Esophagus (tissue), 2 donors: Measurements from ENCODE around the gene CDC42BPA. TPM values are rescaled to one million over a fixed set of nuclear protein-coding genes. Genes with fewer than 3 reads are reported as not detected.
A peak's percentile ranks its signal among the peaks of the same experiment; 100 is the strongest.

Experiments used
- H3K27ac ChIP-seq, 2 donors: one replicate each; pipeline ENCODE4 v1.5.1; 2013; ENCODE audit warnings: low read depth in 2 of 2, mild to moderate bottlenecking in 2 of 2, inconsistent platforms in 1 of 2, low read length in 1 of 2, moderate library complexity in 1 of 2
- H3K27me3 ChIP-seq, 2 donors: one replicate each; pipeline ENCODE4 v1.6.1; 2013; ENCODE audit warnings: low read length in 2 of 2, control low read depth in 1 of 2, mild to moderate bottlenecking in 1 of 2; ENCODE audit not compliant: insufficient read depth in 2 of 2, control insufficient read depth in 1 of 2
- H3K36me3 ChIP-seq, 2 donors: one replicate each; pipeline ENCODE4 v1.6.1; 2013; ENCODE audit warnings: low read length in 1 of 2; ENCODE audit not compliant: control insufficient read depth in 2 of 2, insufficient read depth in 2 of 2
- H3K4me1 ChIP-seq, 2 donors: one replicate each; pipeline ENCODE4 v1.6.1; 2013; ENCODE audit warnings: low read length in 1 of 2; ENCODE audit not compliant: control insufficient read depth in 2 of 2, insufficient read depth in 2 of 2
- H3K4me3 ChIP-seq, 2 donors: one replicate each; pipeline ENCODE4 v1.5.1; 2013; ENCODE audit warnings: low read length in 2 of 2, mild to moderate bottlenecking in 2 of 2, low read depth in 1 of 2, moderate library complexity in 1 of 2
- H3K9me3 ChIP-seq, 2 donors: one replicate each; pipeline ENCODE4 v1.6.1; 2013; ENCODE audit warnings: mild to moderate bottlenecking in 2 of 2, low read depth in 1 of 2, low read length in 1 of 2, moderate library complexity in 1 of 2; ENCODE audit not compliant: control insufficient read depth in 2 of 2, insufficient read depth in 1 of 2
- WGBS, 2 donors: extraction: QIAGEN DNeasy Blood & Tissue Kit; methylation state at CpG; one replicate each; pipeline ENCODE4 v1.1.7; 2013; 5-methylcytosine and 5-hydroxymethylcytosine counted together
- polyA plus RNA-seq, 2 donors: library from polyadenylated mRNA; stranded (reverse); fragments of 200-250 nt; gene quantifications; one replicate each; pipeline ENCODE4 v1.2.3, GENCODE V29; 2013
- donor health status: healthy with polysubstance abuse.
- donor health status: Bipolar disorder and iron deficiency.

Gene CDC42BPA
- polyA plus RNA-seq, 2 donors, result 2.5 to 3.6 TPM

DNA sequence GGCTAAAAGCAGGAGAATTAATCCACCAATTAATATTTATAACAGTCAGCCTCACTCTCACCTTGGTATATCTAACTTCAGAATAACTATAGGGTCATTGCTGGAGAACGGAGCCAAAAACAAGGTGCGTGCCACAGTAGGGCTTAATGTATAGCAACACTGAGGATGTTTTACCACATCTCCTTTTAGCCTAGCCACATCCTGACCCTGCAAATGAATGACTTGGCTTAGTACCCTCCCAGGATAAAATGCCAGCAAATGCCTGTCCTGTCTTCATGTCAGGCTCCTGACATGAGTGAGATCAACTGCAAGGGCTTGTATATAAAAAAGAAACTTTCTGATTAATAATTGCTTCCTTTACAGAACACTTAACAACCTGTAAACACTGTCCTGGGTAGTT is 2.7 kb upstream of the CDC42BPA start:
- WGBS, 2 donors, result 79 to 90% methylated on average over 2 of the region's 2 CpGs
- no peaks in the 10 kb centered on the region for H3K27me3 ChIP-seq

GRCh38 chr1:227320476-227320875 is 2.2 kb upstream of the CDC42BPA start:
- 60 to 85% methylated on average over 4 of the region's 4 CpGs for WGBS, 2 donors
- no peaks in the 10 kb centered on the region for H3K36me3 ChIP-seq
- H3K27me3 ChIP-seq, result no peaks in the 10 kb centered on the region
- no peak overlapping the region for H3K27ac ChIP-seq
- no peak overlapping the region for H3K4me3 ChIP-seq
- H3K9me3 ChIP-seq, result peaks cover 0 to 3% of the 10 kb centered on the region in 2 donors
- no peaks in the 10 kb centered on the region for H3K4me1 ChIP-seq

More for the DNA sequence above, 2.7 kb upstream of the CDC42BPA start:
- Histone ChIP-seq H3K4me3 (no peak overlapping the region), H3K4me1 (no peaks in the 10 kb centered on the region), H3K27ac (no peak overlapping the region), H3K36me3 (no peaks in the 10 kb centered on the region), H3K9me3 (peaks cover 0 to 3% of the 10 kb centered on the region in 2 donors)

DNA sequence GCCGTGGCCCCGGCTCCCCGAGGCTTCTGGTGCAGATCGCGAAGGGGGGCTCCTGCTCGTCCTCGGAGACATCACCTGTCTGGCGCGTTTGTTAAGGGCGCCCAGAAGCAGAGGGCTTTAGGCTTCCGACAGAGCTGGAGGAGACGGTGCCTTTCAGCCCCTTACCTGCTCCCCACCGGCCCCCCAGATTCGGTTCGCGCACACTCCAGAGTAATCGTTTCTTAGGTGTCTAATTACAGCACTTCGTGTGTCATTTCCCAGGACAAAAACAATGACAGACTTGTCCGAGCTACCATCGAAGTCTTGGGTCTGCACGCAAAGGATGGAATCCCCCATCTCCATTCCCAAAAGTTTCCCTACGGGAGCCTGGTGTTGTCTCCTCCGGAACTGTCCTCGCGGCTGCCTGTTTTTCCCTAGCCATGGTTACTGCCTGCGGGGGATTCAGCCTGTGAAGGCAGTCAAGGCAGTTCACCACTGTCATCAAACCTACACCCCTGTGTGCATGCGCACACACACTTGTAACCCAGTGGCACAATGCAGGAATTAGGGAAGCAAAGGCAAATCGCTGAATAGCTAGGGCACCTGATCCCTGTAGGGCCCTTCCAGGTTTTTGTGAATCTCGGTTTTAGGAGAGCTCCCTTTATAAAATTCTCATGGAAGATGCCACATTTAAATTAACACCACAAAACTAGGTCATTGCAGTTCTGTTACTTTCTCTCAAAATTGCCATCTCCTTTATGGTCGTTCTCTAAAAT is 738 bp upstream of the CDC42BPA start:
- Histone ChIP-seq H3K27me3 (no peaks in the 10 kb centered on the region), H3K4me3 (peak overlapping the region; percentile 77 to 89), H3K4me1 (no peaks in the 10 kb centered on the region), H3K27ac (peak overlapping the region; percentile 84 to 85), H3K9me3 (peaks cover 0 to 3% of the 10 kb centered on the region in 2 donors), H3K36me3 (no peaks in the 10 kb centered on the region)
- 8 to 9% methylated on average over 28 to 30 of the region's 30 CpGs for WGBS, 2 donors

DNA sequence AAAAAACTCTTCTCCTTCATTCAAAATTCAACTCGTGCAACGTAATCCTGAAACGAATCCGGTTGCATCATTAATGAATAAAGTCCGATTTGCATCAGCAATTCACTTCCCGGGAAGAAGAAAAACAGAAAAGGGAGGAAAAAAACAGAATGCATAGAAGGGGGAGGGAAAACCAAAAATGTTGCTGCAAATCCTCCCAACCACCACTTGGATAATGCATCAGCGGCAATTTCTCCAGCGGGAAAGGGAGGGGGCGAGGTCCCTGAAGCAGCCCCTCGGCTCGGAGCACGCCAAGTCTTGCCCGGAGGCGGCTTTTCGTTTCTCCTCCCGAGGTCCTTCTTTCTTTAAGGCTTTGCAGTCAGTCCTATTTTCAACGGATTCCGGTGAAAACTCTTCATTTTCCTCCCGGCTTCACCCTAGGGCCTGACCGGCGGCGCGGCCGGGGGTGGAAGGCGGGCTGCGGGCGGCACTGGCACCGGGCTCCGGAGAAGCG is 723 bp downstream of the CDC42BPA start:
- no peaks in the 10 kb centered on the region for H3K27me3 ChIP-seq
- peak overlapping the region; percentile 77 to 89 for H3K4me3 ChIP-seq
- WGBS, 2 donors, result 1 to 3% methylated on average over 30 of the region's 30 CpGs
- peak overlapping the region; percentile 84 to 85 for H3K27ac ChIP-seq
- no peaks in the 10 kb centered on the region for H3K4me1 ChIP-seq
- no peaks in the 10 kb centered on the region for H3K36me3 ChIP-seq
- H3K9me3 ChIP-seq, result no peaks in the 10 kb centered on the region

DNA sequence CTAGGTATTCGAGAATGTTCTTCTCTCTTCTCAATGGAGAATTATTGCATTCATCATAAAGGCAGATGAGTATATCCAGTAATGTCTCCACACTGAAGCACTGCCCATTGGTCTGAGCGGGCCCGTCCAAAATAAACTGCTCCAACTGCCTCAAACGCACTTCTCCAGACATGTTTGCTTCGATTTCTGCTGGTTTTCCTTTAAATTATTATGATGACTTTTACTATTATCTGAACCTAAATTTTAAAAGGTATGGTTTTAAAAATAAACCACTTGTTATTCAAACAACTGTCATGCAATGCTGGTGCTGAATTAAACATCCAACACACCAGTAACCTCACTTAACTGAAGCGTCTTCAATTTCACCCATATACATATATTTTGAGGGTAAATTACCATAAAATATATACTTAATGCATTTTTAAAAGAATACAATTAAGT is 1.3 kb downstream of the CDC42BPA start:
- H3K9me3 ChIP-seq, result no peaks in the 10 kb centered on the region
- no peaks in the 10 kb centered on the region for H3K4me1 ChIP-seq
- no peaks in the 10 kb centered on the region for H3K27me3 ChIP-seq
- H3K27ac ChIP-seq, result no peak overlapping the region
- H3K4me3 ChIP-seq, result peak overlapping the region in 1 of 2 donors; percentile 89
- WGBS, 2 donors, result 19 to 28% methylated on average over 6 of the region's 6 CpGs
- H3K36me3 ChIP-seq, result no peaks in the 10 kb centered on the region

DNA sequence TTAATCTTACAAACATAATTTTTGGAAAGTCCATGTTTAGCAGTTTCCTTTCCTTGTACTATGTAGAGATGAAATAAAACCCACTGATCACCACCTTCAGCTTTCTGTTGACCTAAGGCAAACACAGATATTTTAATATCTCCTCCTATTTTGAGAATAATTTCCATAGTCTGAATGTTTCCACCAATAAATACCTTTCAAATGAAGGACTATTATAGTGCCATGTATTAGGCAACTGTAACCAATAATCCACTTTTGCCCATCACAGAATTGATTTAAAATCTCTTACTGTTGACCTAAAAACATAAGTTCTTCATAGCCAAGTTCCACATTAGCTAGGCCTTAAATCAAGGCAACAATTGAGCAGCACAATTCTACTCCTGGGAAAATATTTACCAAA is 1.8 kb downstream of the CDC42BPA start:
- no peak overlapping the region for H3K27ac ChIP-seq
- H3K4me3 ChIP-seq, result peak overlapping the region in 1 of 2 donors; percentile 89
- no peaks in the 10 kb centered on the region for H3K9me3 ChIP-seq
- no peaks in the 10 kb centered on the region for H3K36me3 ChIP-seq
- no peaks in the 10 kb centered on the region for H3K4me1 ChIP-seq
- no peaks in the 10 kb centered on the region for H3K27me3 ChIP-seq

- Histone ChIP-seq H3K36me3 (no peaks in the 10 kb centered on the region), H3K4me3 (peak overlapping the region in 1 of 2 donors; percentile 89), H3K27me3 (no peaks in the 10 kb centered on the region), H3K4me1 (no peaks in the 10 kb centered on the region), H3K27ac (no peak overlapping the region), H3K9me3 (no peaks in the 10 kb centered on the region)
- WGBS, 2 donors, result 11 to 15% methylated on average over 7 of the region's 7 CpGs
Observed at GRCh38 chr1:227315629-227316346, 2.5 kb downstream of the CDC42BPA start.

GRCh38 chr1:227314014-227314848 is 4.1 kb downstream of the CDC42BPA start:
- H3K27ac ChIP-seq, result no peak overlapping the region
- H3K9me3 ChIP-seq, result no peaks in the 10 kb centered on the region
- H3K27me3 ChIP-seq, result no peaks in the 10 kb centered on the region
- no peaks in the 10 kb centered on the region for H3K4me1 ChIP-seq
- WGBS, 2 donors, result 49 to 52% methylated on average over 6 of the region's 6 CpGs
- no peaks in the 10 kb centered on the region for H3K36me3 ChIP-seq
- H3K4me3 ChIP-seq, result no peak overlapping the region

- no peaks in the 10 kb centered on the region for H3K36me3 ChIP-seq
- no peaks in the 10 kb centered on the region for H3K27me3 ChIP-seq
- no peak overlapping the region for H3K4me3 ChIP-seq
- no peaks in the 10 kb centered on the region for H3K9me3 ChIP-seq
- no peaks in the 10 kb centered on the region for H3K4me1 ChIP-seq
- H3K27ac ChIP-seq, result no peak overlapping the region
- WGBS, 2 donors, result 86 to 94% methylated on average over 6 of the region's 6 CpGs
Observed at GRCh38 chr1:227312361-227313025, 5.8 kb downstream of the CDC42BPA start.
